OCI-LY7 (cell line): ENCODE measurements around the gene ENKUR. TPM values are rescaled to one million over a fixed set of nuclear protein-coding genes. Genes with fewer than 3 reads are reported as not detected.

Experiments used
- BruUV-seq: library from RNA; stranded (reverse); fragments of 400-500 nt; replicated peaks from 2 replicates; lab custom pipeline; 2021; lab: Mats Ljungman, UMichigan
- CTCF ChIA-PET: fragments of 300-600 bp; sonication (Branson Sonifier 250); formaldehyde crosslinking; loops from one replicate; lab custom pipeline; 2022; ENCODE audit warnings: antibody characterized with exemption; ENCODE audit not compliant: unreplicated experiment; lab: Charles Lee
- POLR2A ChIA-PET: fragments of 300-600 bp; sonication (Branson Sonifier 250); formaldehyde crosslinking; loops from one replicate; lab custom pipeline; 2022; ENCODE audit warnings: antibody characterized with exemption; lab: Charles Lee
- DNase-seq: peaks from one replicate; pipeline ENCODE4 v3.0.0-alpha.2; 2015; ENCODE audit warnings: low spot score
- H2AFZ ChIP-seq: fragments of 200-600 bp; sonication (generic), shearing (Covaris generic); 2 replicates; pipeline ENCODE4 v1.6.1; 2014; ENCODE audit warnings: mild to moderate bottlenecking, antibody characterized with exemption, low read length, moderate library complexity
- H3K27ac ChIP-seq: fragments of 200-600 bp; sonication (generic); 2 replicates; pipeline ENCODE4 v1.5.1; 2014; ENCODE audit warnings: mixed run types, low read depth, mild to moderate bottlenecking, moderate library complexity, low read length, inconsistent platforms; ENCODE audit not compliant: poor library complexity, severe bottlenecking
- H3K36me3 ChIP-seq: fragments of 200-600 bp; sonication (generic); 2 replicates; pipeline ENCODE4 v1.6.1; 2014; ENCODE audit warnings: mild to moderate bottlenecking, antibody characterized with exemption, low read length, moderate library complexity, mixed read lengths; ENCODE audit not compliant: insufficient read depth
- H3K4me1 ChIP-seq: fragments of 200-600 bp; sonication (generic); 2 replicates; pipeline ENCODE4 v1.5.1; 2014; ENCODE audit warnings: mild to moderate bottlenecking, low read length; ENCODE audit not compliant: insufficient read depth, poor library complexity, severe bottlenecking
- H3K4me2 ChIP-seq: fragments of 200-600 bp; sonication (generic); 2 replicates; pipeline ENCODE4 v1.6.1; 2014; ENCODE audit warnings: mild to moderate bottlenecking, low read length
- H3K4me3 ChIP-seq: fragments of 200-600 bp; sonication (generic); 2 replicates; pipeline ENCODE4 v1.5.1; 2014; ENCODE audit warnings: mild to moderate bottlenecking, low read depth, low read length; ENCODE audit not compliant: poor library complexity, severe bottlenecking
- H3K79me2 ChIP-seq: fragments of 200-600 bp; sonication (generic); 2 replicates; pipeline ENCODE4 v1.6.1; 2016; ENCODE audit warnings: low read depth, mild to moderate bottlenecking, low read length, moderate library complexity, mixed read lengths; ENCODE audit not compliant: insufficient read depth
- H3K9me2 ChIP-seq: fragments of 200-600 bp; sonication (generic); 2 replicates; pipeline ENCODE4 v1.6.1; 2016; ENCODE audit warnings: mild to moderate bottlenecking, low read length, mixed read lengths; ENCODE audit not compliant: insufficient read depth
- H3K9me3 ChIP-seq: fragments of 200-600 bp; sonication (generic); 2 replicates; pipeline ENCODE4 v1.6.1; 2014; ENCODE audit warnings: mild to moderate bottlenecking, mixed run types, low read length, mixed read lengths
- H4K20me1 ChIP-seq: fragments of 200-600 bp; sonication (generic); 2 replicates; pipeline ENCODE4 v1.6.1; 2014; ENCODE audit warnings: mild to moderate bottlenecking, antibody characterized with exemption, low read length, moderate library complexity, mixed read lengths; ENCODE audit not compliant: insufficient read depth
- EZH2phosphoT487 ChIP-seq: fragments of 200-600 bp; sonication (generic); IDR thresholded peaks from 2 replicates; pipeline ENCODE4 v1.6.1; 2018; ENCODE audit warnings: low read depth, borderline replicate concordance, mild to moderate bottlenecking, mixed run types, antibody characterized with exemption, low read length, moderate library complexity, mixed read lengths
- intact Hi-C: fragments of 100-400 bp; cut with micrococcal nuclease; formaldehyde crosslinking; loops from one replicate; pipeline ENCODE4 v1.10.0; 2022; ENCODE audit not compliant: unreplicated experiment
- total RNA-seq, 2 experiments: library from RNA; depleted of rRNA in 1 of 2; stranded (reverse); fragments of >200 nt in 1 of 2; shearing (Covaris generic) in 1 of 2; gene quantifications; 2 replicates each; pipeline ENCODE4 v1.2.3, GENCODE V29; 2014 to 2022
- TF ChIP-seq, protein P1 (sequence below): fragments of 200-600 bp; sonication (generic); conservative IDR thresholded peaks from 2 replicates; pipeline ENCODE4 v1.5.1; 2014; ENCODE audit warnings: mild to moderate bottlenecking, antibody characterized with exemption, low read length, moderate library complexity, mixed read lengths

ENKUR gene
- total RNA-seq, 2 experiments from 2014 or later = not detected

DNA sequence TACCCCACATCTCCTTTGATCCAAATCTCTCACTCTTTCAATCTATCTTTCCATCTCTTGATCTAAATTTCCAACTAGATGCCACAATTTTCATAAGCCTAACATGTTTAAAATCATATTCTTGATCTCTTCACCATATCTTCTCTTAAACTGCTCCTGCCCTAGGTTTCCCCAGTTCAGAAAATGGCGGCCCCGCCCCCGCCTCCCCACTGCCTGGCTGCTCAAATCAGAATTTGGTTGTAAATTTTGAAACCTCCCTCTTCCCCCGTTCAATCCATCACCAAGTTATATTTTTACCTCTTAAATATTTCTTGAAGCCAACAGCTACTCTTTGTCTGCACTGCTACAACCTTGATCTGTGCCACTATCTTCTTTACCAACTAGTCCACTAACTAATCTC, 36.3 kb downstream of the ENKUR start:
- Histone ChIP-seq H4K20me1 (no peaks in the 10 kb centered on the region), H2AFZ (no peak overlapping the region), H3K4me2 (no peak overlapping the region), H3K4me3 (no peak overlapping the region), H3K79me2 (no peaks in the 10 kb centered on the region), H3K36me3 (no peaks in the 10 kb centered on the region), H3K9me3 (no peaks in the 10 kb centered on the region), H3K9me2 (no peaks in the 10 kb centered on the region), H3K4me1 (no peaks in the 10 kb centered on the region), H3K27ac (no peak overlapping the region)
- BruUV-seq = no TSS peak
- no peak for TF ChIP-seq EZH2phosphoT487
- TF ChIP-seq, protein P1, sequence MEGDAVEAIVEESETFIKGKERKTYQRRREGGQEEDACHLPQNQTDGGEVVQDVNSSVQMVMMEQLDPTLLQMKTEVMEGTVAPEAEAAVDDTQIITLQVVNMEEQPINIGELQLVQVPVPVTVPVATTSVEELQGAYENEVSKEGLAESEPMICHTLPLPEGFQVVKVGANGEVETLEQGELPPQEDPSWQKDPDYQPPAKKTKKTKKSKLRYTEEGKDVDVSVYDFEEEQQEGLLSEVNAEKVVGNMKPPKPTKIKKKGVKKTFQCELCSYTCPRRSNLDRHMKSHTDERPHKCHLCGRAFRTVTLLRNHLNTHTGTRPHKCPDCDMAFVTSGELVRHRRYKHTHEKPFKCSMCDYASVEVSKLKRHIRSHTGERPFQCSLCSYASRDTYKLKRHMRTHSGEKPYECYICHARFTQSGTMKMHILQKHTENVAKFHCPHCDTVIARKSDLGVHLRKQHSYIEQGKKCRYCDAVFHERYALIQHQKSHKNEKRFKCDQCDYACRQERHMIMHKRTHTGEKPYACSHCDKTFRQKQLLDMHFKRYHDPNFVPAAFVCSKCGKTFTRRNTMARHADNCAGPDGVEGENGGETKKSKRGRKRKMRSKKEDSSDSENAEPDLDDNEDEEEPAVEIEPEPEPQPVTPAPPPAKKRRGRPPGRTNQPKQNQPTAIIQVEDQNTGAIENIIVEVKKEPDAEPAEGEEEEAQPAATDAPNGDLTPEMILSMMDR = no peak
- intact Hi-C loops = no loop called here
- ChIA-PET POLR2A (no interaction called here), CTCF (no interaction called here)
- DNase-seq = no peak

DNA sequence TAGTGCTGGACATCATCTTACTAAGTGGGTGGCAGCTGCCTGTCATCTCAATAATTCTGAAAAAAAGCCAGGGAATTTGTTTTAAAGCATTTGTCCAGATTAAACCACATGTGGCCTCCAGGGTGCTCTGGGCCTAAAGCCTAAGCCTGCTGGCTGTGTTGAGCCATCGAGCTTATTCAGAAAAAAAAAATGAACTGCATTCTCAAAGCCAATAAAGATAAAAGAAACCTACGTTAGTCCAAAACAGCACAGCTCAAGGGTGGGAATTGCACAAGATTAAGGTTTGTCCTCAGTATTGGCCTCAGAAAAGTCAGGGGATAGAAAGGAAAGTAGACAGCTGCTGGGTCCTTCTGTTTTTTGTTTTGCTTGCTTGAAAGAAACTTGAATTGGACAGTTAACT, 41.0 kb downstream of the ENKUR start:
- TF ChIP-seq, protein P1 = no peak
- no peak for TF ChIP-seq EZH2phosphoT487
- Histone ChIP-seq H3K9me2 (no peaks in the 10 kb centered on the region), H3K27ac (no peak overlapping the region), H3K4me3 (no peak overlapping the region), H3K79me2 (no peaks in the 10 kb centered on the region), H4K20me1 (no peaks in the 10 kb centered on the region), H2AFZ (no peak overlapping the region), H3K4me1 (no peaks in the 10 kb centered on the region), H3K36me3 (no peaks in the 10 kb centered on the region), H3K4me2 (no peak overlapping the region), H3K9me3 (no peaks in the 10 kb centered on the region)
- ChIA-PET CTCF (no interaction called here), POLR2A (interaction anchor here (0.7 kb wide), 1 partner anchor 286 kb away, joined by 3 read pairs; no protein-coding TSS in a partner anchor)
- no TSS peak for BruUV-seq
- no peak for DNase-seq
- intact Hi-C loops = no loop called here

DNA sequence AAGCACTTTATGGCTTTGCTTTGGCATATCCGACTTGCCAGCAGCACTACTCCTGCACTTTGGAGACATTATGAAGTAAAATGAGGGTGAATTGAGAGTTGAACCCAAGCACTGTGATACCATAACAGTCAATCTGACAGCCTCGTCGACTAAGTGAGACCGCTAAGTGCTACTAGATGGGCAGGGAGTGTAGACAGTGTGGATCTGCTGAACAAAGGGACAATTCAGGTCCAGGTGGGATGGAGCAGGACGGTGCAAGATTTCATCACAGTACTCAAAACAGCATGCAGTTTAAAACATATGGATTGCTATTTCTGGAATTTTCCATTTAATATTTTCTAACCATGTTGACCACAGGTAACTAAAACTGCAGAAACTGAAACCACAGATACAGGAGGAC, 42.8 kb downstream of the ENKUR start:
- H3K4me1 ChIP-seq = no peaks in the 10 kb centered on the region
- H3K4me3 ChIP-seq = no peak overlapping the region
- no peak overlapping the region for H3K27ac ChIP-seq
- no peaks in the 10 kb centered on the region for H3K9me2 ChIP-seq
- ChIA-PET POLR2A (no interaction called here), CTCF (no interaction called here)
- TF ChIP-seq, protein P1 = no peak
- no peak for TF ChIP-seq EZH2phosphoT487
- intact Hi-C loops = no loop called here
- no peaks in the 10 kb centered on the region for H4K20me1 ChIP-seq
- H3K36me3 ChIP-seq = no peaks in the 10 kb centered on the region
- H2AFZ ChIP-seq = no peak overlapping the region
- DNase-seq = no peak
- BruUV-seq = no TSS peak
- no peaks in the 10 kb centered on the region for H3K79me2 ChIP-seq
- no peak overlapping the region for H3K4me2 ChIP-seq
- H3K9me3 ChIP-seq = no peaks in the 10 kb centered on the region
